H1 (cell line): ENCODE data around the gene PCDHGB7. TPM values are rescaled to one million over a fixed set of nuclear protein-coding genes. Genes with fewer than 3 reads are reported as not detected.

ENCODE experiments used
- BCL11A ChIP-seq, 2 experiments: IDR thresholded peaks; one replicate each; pipeline ENCODE4 v1.6.1; 2011; ENCODE audit warnings: low read depth in 2 of 2, low read length in 2 of 2, mild to moderate bottlenecking in 2 of 2
- HDAC2 ChIP-seq, 2 experiments: fragments of 300-600 bp in 1 of 2; sonication (generic) in 1 of 2; IDR thresholded peaks; 2 replicates each; pipeline ENCODE4 v1.6.1; 2011 to 2012; ENCODE audit warnings: low read depth in 2 of 2, low read length in 2 of 2, mild to moderate bottlenecking in 2 of 2, moderate library complexity in 2 of 2, borderline replicate concordance in 1 of 2, inconsistent platforms in 1 of 2
- NANOG ChIP-seq: IDR thresholded peaks from 2 replicates; pipeline ENCODE4 v1.6.1; 2011; ENCODE audit warnings: low read length, low read depth, mild to moderate bottlenecking, inconsistent platforms; ENCODE audit not compliant: insufficient read depth, poor library complexity, severe bottlenecking
- SP4 ChIP-seq: IDR thresholded peaks from 2 replicates; pipeline ENCODE4 v1.6.1; 2012; ENCODE audit warnings: low read length, inconsistent platforms
- ZNF274 ChIP-seq: IDR thresholded peaks from 2 replicates; pipeline ENCODE4 v1.7.0; 2012; ENCODE audit warnings: low read length, borderline replicate concordance; ENCODE audit errors: extremely low read depth
- polyA plus RNA-seq, 7 experiments: library from polyadenylated mRNA; depleted of rRNA in 3 of 7; stranded (reverse) in 5 of 7; unstranded in 2 of 7; fragments of >200 nt in 5 of 7; fragments of 200-250 nt in 2 of 7; gene quantifications; 1 replicate in 5 of 7; 2 replicates in 1 of 7; 4 replicates in 1 of 7; pipeline versions ENCODE4 v1.2.1 to v1.2.3, GENCODE V29; 2011 to 2013; ENCODE audit warnings: missing spikeins in 2 of 7, mixed read lengths in 2 of 7
- total RNA-seq: library from RNA; stranded (reverse); fragmentation: NEBNext Ultra II Directional; extraction: Animal tissue kit (Norgen Biotek cat#: 25700); gene quantifications from 2 replicates; pipeline ENCODE4 v1.2.1, GENCODE V29; 2021

The PCDHGB7 gene
- total and polyA plus RNA-seq, 2 of the 8 experiments (the other 6 are each of a cell fraction or from before 2014, with no cell fraction given): 4.1 to 9.5 TPM

DNA sequence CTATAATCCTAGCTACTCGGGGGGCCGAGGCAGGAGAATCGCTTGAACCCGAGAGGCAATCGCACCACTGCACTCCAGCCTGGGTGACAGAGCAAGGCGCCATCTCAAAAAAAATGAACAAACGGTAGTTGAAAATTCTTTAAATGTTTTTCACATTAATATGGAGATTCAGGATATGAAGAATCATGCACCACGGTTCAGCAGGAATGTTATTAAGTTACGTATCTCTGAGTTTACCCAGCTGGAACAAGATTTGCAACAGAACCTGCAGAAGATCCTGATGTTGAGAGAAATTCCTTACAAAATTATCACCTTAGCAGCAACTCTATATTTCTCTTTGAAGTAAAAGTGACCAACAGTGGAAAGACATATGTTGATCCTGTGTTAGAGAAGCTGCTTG is 22.9 kb downstream of the PCDHGB7 start (continued):
- no peak for TF ChIP-seq BCL11A (IDR thresholded peaks at IDR 0.05; ENCODE audit: low read depth in 2 of 2, low read length in 2 of 2)
- TF ChIP-seq NANOG: no peak
- TF ChIP-seq ZNF274: no peak
- no peak for TF ChIP-seq SP4
- no peak for TF ChIP-seq HDAC2 (IDR thresholded peaks at IDR 0.05; ENCODE audit: borderline replicate concordance in 1 of 2, low read depth in 2 of 2, low read length in 2 of 2)
- TF ChIP-seq, all 59 proteins: peak for 0
